SKM-1 treated with dmso at 0.1 percent for 144 hours (cell line): ENCODE results near the gene GCNT1.
A peak's percentile ranks its signal among the peaks of the same experiment; 100 is the strongest.
"Not testable (repeated sequence)": the region's sequence is repeated elsewhere in the genome, so short reads cannot be mapped to it uniquely, and the experiment has no call there.

Experiments used
- DNase-seq: peaks from one replicate; lab custom pipeline; 2025; ENCODE audit not compliant: unreplicated experiment; lab: John Stamatoyannopoulos, UW

Gene GCNT1

DNA sequence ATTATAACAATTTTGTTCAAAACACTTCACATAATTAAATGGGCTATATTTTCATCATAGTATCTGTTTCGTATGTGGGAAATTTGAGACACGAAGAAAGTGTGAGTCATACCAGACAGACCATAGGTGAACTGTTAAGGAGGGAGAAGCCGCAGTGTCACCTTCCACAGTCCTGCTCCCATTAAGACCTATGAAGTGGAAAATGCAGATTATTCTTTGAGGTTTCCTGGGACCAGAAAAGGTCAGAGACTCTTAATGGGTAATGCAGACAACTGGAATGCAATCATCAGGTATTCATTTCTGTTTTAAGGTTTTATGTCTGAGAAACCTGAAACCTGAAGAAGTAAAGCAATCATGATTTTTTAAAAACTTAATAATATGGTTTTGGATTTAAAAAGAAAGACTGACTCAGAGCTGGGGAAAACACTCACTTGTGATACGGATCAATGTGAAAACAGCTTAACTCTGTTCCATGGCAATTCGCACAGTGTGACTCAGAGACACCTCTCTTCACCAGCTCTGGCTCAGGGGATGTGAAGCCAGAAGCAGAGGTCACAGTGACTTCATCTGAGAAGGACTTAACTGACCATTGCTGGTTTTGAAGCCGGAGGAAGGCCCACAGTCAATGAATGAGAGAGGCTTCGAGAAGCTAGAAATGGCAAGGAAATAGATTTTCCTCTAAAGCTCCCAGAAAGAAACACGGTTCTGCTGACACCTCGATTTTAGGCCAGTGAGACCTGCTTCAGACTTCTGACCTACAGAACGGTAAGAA lies 17.2 kb upstream of the GCNT1 start:
- DNase-seq = no peak

DNA sequence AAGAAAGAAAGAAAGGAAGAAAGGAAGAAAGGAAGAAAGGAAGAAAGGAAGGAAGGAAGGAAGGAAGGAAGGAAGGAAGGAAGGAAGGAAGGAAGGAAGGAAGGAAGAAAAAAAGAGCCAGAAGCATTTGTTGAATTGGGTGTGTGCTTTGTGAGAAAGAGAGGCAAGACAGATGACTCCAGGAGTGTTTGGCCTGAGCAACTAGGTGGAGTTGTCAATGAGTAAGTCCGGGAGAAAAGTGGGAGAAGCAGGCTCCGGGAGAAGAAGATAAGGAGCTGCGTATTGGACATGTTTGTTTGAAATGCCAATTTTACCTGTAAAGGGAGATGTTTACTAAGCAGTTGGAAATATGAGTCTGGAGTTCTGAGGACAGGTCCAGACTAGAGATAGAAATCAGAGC lies 15.1 kb upstream of the GCNT1 start:
- no peak for DNase-seq

DNA sequence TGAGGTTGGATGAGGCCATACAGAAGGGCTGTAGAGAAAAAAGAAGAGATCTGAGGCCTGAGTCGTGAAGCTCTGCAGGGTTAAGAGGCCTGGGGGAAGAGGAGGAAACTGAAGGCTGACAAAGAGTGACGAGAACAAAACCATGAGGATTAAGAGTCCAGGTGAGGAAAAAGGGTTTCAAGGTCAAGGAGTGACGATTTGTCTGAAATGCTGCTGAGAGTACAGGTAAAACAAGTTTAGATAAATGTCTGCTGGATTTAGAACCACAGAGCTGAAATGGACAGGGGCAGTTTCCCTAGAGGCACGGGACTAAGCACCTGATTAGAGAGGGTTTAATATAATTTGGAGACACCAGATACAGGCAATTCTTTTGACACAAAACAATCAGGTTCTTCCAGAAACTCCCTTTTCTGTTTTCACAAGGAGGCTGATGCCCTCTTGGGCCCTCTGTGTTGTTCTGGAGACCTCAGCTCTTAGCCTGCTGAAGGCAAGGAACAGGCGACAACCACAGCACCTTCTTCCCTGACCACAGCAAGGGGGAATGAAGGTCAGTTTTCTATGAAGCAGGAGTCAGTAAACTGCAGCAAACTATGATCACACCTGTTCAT lies 14.6 kb upstream of the GCNT1 start:
- DNase-seq = no peak

DNA sequence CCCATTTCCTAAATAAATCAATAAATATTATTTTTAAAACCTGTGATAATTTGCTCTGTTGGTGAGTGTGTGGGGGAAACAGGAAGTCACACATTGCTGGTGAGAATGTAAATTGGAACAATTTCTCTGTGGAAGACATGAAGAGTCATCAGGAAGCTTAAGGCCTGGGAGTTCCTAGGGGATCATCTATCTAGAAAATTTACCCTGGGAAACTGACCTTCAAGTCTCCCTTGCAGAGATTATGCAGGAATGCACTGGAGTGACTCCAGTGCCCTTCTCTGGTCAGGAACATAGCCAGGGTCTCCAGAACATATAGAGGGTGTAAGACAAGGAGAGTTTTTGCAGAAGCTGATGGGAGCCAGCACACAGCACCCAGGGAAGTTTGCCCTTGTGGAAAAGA lies 13.0 kb upstream of the GCNT1 start:
- no peak for DNase-seq

DNA sequence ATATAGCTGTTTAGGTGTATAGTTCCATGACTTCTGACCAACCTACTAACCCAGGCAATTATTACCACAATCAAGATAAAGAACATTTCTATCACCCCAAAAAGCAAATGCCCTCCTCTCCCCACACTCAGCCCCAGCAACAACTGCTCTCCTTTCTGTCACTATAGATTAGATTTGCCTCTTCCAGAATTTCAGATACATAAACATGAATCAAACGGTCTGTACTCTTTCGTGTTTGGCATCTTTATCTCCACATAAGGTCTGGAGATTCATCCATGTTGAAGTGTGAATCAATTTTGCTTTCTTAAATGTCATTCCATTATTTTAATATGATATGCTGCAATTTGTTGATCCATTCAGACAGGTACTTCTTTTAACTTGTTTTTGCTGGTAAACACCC lies 10.5 kb upstream of the GCNT1 start:
- no peak for DNase-seq

DNA sequence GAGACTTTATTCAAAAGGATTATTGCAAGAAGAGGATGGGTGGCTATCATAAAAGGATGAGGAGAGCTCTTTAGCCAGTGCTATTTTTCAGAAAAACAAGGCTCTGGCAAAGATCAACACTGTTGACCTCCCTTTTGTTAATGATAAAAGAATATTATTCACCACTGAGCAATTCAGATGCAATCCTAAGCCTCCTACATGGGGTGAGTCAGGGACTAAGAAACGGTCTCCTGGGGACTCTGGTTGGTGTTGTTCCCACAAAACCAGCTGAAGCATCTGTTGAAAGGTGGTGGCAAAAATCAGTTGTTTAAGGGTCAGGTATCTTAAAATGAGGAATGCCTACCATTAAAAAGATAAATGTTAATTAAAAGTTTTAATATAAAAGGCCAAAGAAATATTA lies 7.7 kb upstream of the GCNT1 start:
- DNase-seq = no peak

DNA sequence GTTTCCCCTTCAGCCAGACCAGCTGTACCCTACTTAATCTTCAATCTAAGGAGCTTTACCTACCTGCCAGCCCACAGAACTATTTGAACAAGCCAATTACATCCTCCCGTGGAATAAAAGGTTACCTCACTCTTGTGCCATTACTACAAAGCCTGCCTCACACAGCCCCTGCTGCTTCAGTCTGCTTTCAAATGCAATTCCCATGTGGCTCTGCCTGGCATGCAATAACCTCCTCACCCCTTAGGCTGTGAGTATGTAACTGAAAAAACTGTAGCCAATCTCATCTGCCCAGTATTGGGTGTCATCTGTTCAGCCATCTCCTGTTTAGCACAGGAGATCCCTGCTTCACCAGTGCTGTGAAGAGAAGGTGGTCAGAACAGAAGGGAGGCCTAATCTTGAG lies 6.1 kb upstream of the GCNT1 start:
- no peak for DNase-seq

DNA sequence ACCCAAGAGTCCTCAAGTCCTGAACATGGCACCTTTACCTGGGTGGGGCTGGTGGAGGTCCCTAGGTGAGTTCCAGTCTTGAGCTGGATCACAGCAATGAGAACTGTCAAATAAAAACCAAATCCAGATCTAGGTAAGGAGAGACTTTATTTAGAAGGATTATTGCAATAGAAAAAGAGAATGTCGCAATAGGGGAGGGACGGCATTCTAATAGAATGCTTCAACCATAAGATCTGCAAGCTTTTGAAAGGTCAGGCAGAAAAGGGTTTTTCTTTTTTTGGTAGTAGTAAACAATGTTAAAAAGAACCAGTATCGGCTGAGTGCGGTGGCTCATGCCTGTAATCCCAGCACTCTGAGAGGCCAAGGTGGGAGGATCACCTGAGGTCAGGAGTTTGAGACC lies 5.2 kb upstream of the GCNT1 start:
- DNase-seq = no peak

DNA sequence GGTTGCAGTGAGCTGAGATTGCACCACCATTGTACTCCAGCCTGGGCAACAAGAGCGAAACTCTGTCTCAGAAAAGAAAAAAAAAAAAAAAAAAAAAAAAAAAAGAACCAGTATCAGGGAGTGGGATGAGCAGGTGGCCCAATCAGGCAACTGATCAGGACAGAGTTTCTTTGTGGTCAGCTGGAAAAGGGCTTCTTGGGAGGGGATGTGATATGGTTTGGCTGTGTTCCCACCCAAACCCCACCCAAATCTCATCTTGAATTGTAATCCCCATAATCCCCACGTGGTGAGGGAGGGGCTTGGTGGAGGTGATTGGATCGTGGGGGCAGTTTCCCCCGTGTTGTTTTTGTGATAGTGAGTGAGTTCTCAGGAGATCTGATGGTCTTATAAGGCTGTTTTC lies 4.7 kb upstream of the GCNT1 start:
- no peak for DNase-seq

DNA sequence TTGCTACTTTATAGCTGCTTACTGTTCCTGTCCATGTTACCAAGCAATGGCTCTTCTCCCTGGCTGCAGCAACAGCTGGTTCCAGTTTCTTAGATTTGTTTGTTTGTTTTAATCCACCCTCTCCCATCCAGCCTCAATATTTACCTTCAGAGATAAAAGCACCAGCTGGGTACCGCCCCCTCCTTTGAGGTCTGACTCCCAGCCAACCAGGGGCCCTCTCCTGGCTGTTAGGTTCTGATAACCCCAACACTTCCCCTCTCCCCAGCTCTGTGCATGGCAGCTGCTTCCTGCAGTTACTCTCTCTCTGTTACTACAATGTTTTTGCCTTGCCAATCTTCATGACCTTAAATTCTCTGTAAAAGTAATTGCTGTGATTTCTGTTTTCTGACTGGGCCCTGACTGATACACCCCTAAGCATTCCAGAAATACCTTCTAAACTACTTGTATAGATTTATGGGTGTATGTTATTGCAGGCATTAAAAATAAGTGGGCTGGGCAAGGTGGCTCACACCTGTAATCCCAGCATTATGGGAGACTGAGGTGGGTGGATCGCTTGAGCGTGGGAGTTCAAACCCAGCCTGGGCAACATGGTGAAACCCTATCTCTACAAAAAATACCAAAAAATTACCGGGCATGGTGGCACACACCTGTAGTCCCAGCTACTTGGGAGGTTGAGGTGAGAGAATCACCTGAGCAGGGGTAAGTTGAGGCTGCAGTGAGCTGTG lies 2.6 kb upstream of the GCNT1 start:
- peak; percentile 55 for DNase-seq

DNA sequence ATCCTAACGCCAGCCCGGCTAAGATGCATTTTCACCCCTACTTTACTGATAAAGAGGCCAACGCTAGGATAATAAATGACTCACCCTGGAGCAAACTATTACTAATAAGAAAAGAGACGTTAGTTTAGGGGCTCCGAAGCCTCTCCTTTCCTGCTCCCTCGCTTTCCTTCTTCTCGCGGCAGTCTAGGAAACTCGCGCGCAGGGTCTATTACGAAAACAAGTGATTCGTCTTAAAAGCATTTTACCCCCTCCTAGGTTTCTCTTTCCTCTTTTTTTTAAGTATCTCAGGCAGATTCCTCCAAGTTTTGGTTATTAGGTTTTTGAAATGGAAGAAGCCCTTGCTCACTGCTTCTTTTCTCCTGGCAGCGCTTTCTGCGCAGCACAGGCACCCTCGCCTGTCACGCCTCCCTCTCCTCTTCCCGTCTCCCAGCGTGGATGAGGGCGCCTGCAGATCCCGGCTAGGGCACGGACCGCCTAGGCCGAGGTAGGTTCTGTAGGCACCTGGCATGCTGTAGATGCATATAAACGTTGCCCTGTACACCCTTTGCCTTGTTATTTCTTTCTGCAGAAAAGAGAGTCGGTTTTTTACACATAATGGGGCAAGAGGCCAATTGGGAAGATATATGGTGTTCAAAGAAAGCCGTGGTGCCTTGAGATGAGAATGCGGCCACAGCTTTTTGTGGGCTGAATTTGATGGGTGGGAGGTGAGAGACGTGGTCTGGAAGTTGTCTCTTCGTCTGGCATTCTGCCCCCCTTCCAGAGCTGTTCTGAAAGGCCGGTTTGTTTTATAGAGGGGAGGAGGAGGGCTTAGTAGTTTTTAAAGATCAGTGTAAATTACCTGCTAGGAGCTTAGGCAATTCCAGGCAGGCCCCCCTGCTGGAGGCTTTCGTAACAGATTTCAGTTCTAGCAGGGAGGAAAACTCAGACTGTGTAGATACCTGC lies 983 bp downstream of the GCNT1 start:
- no peak for DNase-seq

DNA sequence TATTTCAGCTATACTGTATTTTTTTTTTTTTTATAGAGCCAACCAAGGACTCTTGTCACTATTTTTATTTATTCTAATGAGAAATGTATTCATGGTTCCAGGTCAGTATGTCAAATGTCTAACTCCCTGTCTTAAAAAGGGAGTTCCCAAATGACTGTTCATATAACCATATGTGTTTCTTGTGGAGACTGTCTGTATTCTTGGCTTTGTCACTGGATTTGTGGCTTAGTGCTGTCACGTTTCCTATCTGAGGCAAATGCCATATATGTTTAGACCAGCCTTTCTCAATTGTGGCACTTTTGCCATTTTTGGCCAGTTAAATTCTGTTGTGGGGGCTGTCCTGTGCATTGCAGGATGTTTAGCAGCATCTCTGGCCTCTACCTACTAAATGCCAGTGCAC lies 3.1 kb downstream of the GCNT1 start:
- no peak for DNase-seq

DNA sequence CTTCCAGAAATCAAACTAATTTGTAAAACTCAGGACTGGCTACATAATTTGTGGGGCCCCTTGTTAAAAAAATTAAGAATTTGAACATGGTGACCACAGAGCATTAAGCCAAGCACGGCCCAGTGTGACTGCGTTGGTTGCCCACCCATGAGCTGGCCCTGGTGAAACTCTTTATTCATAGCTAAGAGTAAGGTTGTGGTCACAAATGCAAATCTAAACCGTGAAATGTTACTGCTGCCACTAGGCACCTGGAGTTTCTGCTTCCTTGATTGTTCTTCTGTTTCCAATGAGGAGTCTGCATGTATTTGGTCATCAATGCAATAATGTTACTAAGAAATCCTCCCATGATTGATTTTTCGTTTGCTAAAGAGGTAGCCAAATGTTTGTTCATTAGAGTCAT lies 4.2 kb downstream of the GCNT1 start:
- DNase-seq = no peak

DNA sequence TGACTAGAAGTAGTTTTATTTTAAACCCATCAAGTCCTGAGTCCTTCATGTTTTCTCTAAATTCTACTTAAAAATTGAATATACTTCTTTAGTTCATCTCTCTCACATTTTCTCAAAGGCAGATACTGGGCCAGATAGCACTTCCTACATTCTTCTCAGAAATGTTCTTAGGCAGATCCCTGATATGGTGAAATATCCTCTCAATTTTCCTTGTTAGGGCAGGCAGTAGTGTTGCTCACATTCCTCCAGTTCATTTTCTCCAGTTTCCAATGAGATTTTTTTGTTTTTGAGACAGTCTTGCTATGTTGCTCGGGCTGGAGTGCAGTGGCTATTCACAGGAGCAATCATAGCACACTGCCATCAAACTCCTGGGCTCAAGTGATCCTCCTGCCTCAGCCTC lies 5.7 kb downstream of the GCNT1 start:
- DNase-seq = no peak

DNA sequence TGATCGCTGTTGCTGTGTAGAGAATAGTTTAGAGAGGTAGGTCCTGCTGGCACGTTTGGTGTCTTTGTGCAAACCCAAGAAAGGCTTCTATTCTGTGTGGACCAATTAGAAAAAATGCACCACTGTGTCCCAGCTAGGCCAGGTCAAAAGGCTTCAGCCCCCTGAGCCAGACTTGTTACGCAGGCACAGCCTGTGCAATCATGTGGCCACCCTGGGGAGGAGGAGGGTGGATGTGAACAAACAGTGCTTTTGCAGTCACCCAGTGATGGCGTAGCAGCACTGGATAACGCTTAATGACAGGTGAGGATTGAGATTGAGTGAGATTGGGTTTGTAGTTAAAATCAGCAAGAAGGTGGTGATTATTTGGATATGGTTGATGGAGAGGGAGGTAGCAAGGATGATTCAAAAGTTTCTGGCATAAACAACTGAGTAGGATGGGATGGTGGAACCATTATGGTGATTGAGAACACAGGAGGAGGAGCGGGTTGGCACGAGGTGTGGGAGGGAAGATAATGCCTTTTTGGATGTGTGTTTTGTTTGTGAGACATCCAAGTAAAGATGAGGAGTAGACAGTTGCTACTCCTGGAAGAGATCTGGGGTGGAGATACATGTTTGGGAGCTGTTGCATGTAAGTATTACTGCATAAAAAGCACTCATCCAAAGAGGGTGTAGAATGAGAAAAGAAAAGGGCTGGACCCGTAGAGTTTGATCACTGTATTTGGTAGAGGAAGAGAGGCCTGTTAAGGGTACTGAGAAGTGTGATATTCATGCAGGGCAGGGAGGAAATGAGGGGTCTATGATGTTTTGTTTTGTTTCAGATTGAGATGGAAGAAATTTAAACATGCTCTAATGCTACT lies 6.7 kb downstream of the GCNT1 start:
- DNase-seq = no peak

DNA sequence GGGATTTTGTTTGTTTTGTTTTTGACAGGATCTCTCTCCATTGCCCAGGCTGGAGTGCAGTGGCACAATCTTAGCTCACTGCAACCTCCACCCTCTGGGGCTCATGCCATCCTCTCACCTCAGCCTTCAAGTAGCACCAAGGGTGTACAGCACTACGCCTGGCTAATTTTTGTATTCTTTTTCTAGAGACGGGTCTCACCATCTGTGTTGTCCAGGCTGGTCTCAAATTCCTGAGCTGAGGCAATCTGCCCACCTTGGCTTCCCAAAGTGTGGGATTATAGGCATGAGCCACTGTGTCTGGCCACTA lies 7.3 kb downstream of the GCNT1 start:
- no peak for DNase-seq

DNA sequence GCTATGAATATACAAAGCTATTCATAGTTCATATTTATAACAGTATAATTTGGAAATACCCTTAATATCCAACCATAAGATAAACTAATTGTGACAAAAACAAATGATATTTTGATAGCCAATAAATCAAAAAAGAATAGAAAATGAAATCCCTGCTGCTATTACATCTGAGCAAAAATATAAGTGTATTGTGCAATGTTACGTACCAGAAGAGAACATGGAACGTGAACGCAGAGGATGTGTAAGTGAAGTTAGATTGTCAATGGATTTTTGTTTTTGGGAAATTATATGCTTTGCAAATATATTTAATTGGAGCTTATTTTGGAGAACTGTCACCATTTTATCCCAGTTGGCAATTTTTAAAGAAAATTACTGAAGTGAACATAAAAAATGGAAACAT lies 15.4 kb downstream of the GCNT1 start:
- DNase-seq = no peak

DNA sequence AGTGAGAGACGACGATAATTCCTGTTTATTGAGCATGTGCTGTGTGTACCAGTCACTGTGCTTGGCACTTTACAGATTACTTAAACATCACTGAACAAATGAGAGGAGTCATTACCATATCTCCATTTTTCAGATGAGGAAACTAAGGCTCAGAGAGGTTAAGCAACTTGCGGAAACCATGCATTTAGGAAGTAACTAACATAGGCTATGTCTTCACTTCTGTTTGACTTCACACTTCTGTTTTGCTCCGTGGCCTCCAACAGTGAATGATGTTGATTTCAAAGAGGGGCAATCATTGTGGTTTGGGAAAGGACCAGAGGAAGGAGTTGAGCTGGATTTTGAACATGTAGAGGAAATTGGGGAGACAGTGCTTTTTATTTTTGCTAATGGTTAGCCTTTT lies 16.7 kb downstream of the GCNT1 start:
- DNase-seq = peak; percentile 17

DNA sequence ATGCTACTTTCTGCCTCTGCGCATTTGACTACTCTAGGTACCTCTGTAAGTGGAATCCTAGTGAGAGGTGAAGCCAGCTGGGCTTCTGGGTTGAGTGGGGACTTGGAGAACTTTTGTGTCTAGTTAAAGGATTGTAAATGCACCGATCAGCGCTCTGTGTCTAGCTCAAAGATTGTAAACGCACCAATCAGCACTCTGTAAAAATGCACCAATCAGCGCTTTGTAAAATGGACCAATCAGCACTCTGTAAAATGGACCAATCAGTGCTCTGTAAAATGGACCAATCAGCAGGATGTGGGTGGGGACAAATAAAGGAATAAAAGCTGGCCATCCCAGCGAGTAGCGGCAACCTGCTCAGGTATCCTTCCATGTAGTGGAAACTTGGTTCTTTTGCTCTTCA lies 18.8 kb downstream of the GCNT1 start:
- not testable (repeated sequence) for DNase-seq

DNA sequence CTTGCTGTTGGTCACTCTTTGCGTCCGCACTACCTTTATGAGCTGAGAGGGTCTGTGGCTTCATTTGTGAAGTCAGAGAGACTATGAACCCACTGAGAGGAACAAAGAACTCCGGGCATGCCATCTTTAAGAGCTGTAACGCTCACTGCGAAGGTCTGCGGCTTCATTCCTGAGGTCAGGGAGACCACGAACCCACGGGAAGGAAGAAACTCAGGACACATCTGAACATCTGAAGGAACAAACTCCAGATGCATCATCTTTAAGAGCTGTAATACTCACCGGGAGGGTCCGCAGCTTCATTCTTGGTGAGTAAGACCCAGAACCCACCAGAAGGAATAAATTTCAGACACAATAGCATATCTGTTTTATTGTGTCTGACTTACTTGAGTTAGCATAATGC lies 19.2 kb downstream of the GCNT1 start:
- DNase-seq = no peak

DNA sequence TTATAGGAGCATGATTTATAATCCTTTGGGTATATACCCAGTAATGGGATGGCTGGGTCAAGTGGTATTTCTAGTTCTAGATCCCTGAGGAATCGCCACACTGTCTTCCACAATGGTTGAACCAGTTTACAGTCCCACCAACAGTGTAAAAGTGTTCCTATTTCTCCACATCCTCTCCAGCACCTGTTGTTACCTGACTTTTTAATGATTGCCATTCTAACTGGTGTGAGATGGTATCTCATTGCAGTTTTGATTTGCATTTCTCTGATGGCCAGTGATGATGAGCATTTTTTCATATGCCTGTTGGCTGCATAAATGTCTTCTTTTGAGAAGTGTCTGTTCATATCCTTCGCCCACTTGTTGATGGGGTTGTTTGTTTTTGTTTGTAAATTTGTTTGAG lies 20.4 kb downstream of the GCNT1 start:
- DNase-seq = not testable (repeated sequence)
